Measurements from ENCODE around the gene TPM1.
"Not testable (repeated sequence)": the region's sequence is repeated elsewhere in the genome, so short reads cannot be mapped to it uniquely, and the experiment has no call there.

The TPM1 gene

DNA sequence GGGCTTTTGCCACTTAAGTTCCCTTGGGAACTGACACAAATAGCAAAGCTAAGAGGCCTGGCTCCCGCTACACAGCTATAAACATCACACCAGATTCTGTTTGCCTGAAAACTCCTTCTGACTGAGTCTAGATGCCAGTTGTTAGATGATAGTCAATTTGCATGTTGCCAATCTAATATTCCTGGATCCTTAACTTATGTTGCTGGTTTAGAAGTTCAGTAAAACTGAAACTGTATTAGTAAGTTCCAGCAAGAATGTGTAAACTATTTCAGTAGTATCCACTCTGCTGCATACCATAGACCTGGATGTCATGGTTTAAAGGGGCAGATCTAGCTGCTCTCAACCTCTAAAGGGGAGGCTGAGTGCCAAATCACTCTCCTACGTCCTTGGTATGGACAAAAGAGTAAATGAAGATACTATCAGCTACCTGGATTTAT lies 52.0 kb downstream of the TPM1 start:
- peak; percentile 84 for DNase-seq (ENCODE audit: low read depth)

DNA sequence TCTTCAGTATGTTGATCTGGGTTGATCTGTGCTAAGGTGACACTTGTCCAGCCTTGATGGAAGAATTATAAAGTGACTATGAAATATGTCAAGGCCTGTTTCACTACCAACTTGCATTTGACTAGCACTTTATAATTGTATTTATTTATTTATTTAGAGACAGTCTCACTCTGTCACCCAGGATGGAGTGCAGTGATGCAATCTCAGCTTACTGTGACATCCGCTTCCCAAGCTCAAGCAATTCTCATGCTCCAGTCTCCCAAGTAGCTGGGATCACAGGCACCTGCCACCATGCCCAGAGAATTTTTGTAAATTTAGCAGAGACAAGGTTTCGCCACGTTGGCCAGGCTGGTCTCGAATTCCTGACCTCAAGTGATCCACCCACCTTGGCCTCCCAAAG lies 53.6 kb downstream of the TPM1 start:
- no peak for DNase-seq (ENCODE audit: low read depth)

DNA sequence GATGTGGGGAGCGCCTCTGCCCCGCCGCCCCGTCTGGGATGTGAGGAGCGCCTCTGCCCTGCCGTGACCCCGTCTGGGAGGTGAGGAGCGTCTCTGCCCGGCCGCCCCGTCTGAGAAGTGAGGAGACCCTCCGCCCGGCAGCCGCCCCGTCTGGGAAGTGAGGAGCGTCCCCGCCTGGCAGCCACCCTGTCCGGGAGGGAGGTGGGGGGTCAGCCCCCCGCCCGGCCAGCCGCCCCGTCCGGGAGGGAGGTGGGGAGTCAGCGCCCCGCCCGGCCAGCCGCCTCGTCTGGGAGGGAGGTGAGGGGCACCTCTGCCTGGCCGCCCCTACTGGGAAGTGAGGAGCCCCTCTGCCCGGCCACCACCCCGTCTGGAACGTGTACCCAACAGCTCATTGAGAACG lies 56.4 kb downstream of the TPM1 start:
- DNase-seq (ENCODE audit: low read depth), result not testable (repeated sequence)

DNA sequence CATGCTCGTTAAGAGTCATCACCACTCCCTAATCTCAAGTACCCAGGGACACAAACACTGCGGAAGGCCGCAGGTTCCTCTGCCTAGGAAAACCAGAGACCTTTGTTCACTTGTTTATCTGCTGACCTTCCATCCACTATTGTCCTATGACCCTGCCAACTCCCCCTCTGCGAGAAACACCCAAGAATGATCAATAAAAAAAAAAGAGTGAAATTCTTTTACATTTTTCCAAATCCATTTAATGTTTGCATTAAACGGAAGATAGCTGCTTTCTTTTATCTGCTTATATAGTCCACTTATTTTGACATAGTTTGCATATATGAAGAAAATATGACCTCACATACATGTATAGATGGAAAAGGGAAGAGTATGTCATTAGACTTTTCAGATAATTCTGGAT lies 57.0 kb downstream of the TPM1 start:
- not testable (repeated sequence) for DNase-seq (ENCODE audit: low read depth)

DNA sequence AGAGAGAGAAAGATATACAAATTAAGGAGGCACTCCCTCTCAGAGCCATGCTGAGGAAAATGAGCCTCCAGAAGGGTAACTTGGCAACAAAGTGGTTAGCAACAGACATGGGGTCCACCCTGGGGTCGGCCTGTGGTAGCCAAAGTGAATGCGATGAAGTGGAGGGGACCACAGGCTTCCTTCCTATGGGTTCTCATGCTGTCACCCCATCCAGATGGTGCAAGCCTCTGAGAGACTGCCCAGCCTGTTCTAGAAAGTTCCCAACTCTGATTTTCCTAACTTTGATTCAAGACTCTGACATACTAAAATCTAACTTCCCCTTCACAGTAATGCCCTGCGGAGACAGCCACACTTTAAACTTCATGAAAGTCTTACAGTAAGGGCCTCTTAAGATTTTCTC lies 60.9 kb downstream of the TPM1 start:
- no peak for DNase-seq (ENCODE audit: low read depth)

DNA sequence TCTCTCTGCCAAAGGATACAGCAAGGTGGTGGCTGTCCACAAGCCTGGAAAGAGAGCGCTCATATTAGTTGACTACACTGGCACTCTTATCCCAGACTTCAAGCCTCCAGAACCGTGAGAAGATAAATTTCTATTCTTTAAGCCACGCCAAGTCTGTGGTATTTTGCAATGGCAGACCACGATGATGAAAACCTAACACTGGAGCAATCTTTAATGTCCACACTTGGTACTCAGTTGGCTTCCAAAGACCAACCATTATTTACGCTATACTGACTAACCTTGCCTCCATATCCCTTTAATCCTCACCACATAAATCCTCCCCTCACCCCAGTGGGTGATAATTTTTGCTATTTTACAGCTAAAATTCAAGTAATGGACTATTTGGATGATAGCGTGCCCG lies 62.2 kb downstream of the TPM1 start:
- DNase-seq (ENCODE audit: low read depth), result peak; percentile 63

DNA sequence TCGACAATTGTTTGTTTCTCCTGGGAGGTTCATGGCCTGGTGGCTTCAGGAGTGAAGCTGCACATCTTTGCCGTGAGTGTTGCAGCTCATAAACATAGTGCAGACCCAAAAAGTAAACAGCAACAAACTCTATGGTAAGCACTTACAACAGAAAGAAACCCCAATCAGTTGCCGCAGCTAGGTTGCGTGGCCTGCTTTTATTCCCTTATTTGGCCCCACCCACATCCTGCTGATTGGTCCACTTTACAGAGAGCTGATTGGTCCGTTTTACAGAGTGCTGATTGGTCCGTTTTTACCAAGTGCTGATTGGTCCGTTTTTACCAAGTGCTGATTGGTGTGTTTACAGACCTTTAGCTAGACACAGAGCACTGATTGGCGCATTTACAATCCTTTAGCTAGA lies 62.8 kb downstream of the TPM1 start:
- not testable (repeated sequence) for DNase-seq (ENCODE audit: low read depth)

DNA sequence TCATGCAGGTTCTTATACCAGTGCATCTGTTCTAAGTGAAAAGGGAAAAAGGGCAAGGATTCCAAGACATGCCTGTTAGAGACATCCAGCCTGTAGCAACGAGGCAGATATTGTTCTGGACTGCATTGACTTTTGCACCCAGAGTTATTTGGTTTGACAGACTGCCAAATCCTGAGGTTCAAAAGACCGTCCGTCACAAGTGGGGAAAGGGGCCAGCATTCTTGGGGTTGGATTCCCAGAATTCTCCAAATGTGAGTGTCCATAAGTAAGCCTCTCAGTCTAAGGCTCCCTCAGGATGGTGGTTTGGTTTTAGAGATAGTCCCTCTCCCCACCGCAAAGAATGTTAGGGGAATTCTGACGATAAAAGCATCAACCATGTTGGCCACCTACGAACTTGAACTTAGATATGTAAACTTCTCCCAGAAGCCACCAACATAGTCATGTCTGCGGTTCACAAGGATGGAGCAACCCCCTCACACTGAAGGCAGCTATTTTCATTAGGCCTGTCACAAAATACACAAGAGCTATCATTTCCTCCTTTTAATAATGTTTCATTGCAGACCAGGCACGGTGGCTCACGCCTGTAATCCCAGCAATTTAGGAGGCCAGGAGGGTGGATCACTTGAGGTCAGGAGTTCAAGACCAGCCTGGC lies 65.5 kb downstream of the TPM1 start:
- peak; percentile 100 for DNase-seq (ENCODE audit: low read depth)

DNA sequence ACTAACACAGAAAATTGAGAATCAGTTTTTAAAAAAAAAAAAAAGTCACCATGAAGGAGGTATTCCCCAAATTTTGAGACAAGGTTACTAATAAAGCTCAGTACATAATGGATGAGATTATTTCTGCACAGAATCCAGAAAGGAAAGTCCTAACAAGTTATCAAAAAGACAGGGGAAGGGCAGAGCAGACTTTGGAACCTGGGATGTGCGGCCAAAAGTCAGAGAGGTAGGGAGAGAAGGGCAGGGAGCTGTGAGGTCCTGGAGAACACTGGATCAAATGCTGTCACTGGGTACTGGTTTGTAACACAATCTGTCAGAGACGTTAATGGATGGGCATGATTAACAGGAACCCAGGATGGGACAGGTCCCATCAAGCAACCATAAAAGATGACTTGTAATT lies 67.0 kb downstream of the TPM1 start:
- DNase-seq (ENCODE audit: low read depth), result no peak

DNA sequence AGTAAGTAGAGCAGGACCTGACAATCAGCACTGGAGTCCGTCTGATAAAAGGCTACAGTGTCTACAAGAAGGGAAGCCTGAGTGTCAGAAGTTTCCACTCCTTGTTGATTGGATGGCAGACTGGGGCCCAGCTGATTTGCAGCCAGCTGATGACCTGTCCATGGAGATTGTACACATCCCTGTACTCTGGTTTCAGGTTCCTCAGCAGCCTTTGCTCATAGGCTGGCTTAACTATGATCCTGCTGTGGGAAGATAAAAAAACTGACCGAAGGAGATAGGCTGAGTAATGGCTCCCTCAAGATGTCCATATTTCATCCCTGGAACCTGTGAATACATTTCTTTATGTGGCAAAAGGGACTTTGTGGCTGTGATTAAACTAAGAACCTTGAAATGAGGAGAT lies 67.4 kb downstream of the TPM1 start:
- no peak for DNase-seq (ENCODE audit: low read depth)

DNA sequence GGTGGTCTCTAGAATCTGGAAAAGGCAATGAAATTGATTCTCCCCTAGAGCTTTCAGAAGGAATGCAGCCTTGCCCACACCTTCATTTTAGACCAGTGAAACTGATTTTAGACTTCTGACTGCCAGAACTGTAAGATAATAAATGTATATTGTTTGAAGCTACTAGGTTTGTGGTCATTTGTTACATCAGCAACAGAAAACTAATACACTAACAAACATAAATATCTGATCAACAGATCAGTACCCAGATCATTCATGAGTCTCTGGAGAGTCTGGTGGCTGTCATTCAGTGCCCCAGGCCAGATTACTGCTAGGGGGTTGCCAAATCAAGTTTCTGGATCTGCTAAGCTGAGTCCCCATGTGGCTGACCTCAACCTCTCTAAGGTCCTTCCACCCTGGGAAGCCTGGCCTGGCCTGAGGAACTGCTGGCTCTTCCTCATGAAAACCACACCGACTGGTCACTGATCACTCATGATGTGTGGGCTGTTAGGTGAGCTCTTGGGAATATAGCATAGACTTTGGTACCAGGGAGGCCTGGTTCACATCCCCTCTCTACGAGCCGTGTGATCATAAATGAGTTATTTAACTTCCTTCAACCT lies 68.0 kb downstream of the TPM1 start:
- DNase-seq (ENCODE audit: low read depth), result no peak

DNA sequence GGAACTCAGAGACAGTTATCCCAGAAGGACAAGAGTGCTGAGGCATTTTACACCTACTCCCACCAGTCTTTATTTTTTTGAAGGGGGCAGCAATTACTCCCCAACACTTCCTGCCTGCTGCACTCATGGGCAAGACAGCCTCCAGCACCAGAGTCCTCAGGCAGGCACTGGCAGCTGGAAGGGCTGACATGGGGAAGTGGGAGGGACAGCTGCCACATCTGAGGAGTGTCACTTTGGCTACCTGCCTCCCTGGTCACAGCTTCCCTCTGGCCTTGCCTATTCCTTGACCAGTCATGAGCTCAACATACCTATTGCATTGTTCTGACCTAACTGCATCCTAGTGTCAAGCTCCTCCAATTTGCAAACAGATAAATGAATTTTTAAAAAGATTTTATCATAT lies 68.9 kb downstream of the TPM1 start:
- no peak for DNase-seq (ENCODE audit: low read depth)

DNA sequence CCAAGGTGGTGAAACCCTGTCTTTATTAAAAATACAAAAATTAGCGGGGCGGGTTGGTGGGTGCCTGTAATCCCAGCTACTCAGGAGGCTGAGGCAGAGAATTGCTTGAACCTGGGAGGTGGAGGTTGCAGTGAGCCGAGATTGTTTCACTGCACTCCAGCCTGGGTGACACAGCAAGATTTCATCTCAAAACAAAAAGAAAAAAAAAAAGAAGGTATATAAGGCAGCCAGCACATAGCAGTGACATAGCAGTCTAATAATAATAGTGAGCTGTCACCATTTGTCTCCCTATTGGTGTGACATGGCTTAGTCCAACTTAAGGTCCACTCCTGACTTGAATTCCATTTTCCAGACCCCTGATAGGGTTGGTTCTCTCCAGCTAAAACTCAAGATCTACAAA lies 70.3 kb downstream of the TPM1 start:
- DNase-seq (ENCODE audit: low read depth), result peak; percentile 37

DNA sequence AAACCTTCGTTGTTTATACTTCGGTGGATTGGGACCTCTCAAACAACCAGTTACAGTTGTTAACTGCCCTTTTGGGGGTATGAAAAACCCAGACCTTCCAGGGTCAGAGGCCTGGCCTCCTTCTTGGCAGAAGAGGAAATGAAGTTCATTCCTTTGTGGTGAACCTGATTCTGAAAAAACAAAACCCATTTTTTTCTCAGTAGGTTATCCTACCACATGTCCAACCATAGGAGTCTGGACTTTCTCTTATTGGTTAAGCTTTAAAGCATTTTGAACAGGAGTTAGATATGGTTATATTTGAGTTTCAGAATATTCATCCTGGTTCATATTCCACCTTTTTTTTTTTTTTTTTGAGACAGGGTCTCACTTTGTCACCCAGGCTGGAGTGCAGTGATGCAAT lies 71.9 kb downstream of the TPM1 start:
- DNase-seq (ENCODE audit: low read depth), result peak; percentile 43

Measured in EH (cell line).